ENCODE results near the gene MTMR3. TPM values are rescaled to one million over a fixed set of nuclear protein-coding genes. Genes with fewer than 3 reads are reported as not detected.

MTMR3 gene
- total RNA-seq, 1 experiment from 2014 or later, result 27.3 TPM

GRCh38 chr22:29872144-29872893 is 10.7 kb upstream of the MTMR3 start:
- Histone ChIP-seq H3K4me1 (no peaks in the 10 kb centered on the region; the same call in 1 of the 2 replicates), H3K27me3 (replicated peaks; ENCODE audit: control insufficient read depth, insufficient read depth, low read length) (no peaks in the 10 kb centered on the region; the same call in 1 of the 2 replicates), H3K9me3 (no peaks in the 10 kb centered on the region), H3K4me3 (ENCODE audit: low read depth, low read length) (no peak overlapping the region), H3K36me3 (ENCODE audit: control insufficient read depth, insufficient read depth, low read length) (no peaks in the 10 kb centered on the region)
- Mint-ChIP-seq H3K4me3 (ENCODE audit: unreplicated experiment) (no peak overlapping the region), H3K27me3 (ENCODE audit: insufficient read depth, unreplicated experiment) (no peaks in the 10 kb centered on the region), H3K4me1 (ENCODE audit: low read depth, unreplicated experiment) (no peaks in the 10 kb centered on the region), H3K9me3 (ENCODE audit: unreplicated experiment) (no peaks in the 10 kb centered on the region), H3K36me3 (ENCODE audit: insufficient read depth, unreplicated experiment) (no peaks in the 10 kb centered on the region), H3K27ac (ENCODE audit: unreplicated experiment) (no peak overlapping the region)
- ChIA-PET CTCF (interaction anchor here (0.7 kb wide), 1 partner anchor 11 kb away, joined by 3 read pairs; the partner anchor contains the start of gene MTMR3), POLR2A (no interaction called here)
- TF ChIP-seq CTCF (IDR thresholded peaks at IDR 0.05; ENCODE audit: insufficient read depth in 1 of 2, low read depth in 1 of 2, low read length in 1 of 2, severe bottlenecking in 1 of 2, unreplicated experiment in 1 of 2), result no peak
- no peak for DNase-seq
- no TSS peak for BruUV-seq (replicated peaks)
- intact Hi-C loops (cut with micrococcal nuclease; ENCODE audit: unreplicated experiment), result no loop called here

- intact Hi-C loops (cut with micrococcal nuclease; ENCODE audit: unreplicated experiment), result no loop called here
- Histone ChIP-seq H3K4me3 (ENCODE audit: low read depth, low read length) (no peak overlapping the region), H3K4me1 (no peaks in the 10 kb centered on the region; the same call in 1 of the 2 replicates), H3K27me3 (replicated peaks; ENCODE audit: control insufficient read depth, insufficient read depth, low read length) (no peaks in the 10 kb centered on the region), H3K36me3 (ENCODE audit: control insufficient read depth, insufficient read depth, low read length) (no peaks in the 10 kb centered on the region), H3K9me3 (no peaks in the 10 kb centered on the region)
- Mint-ChIP-seq H3K27me3 (ENCODE audit: insufficient read depth, unreplicated experiment) (no peaks in the 10 kb centered on the region), H3K36me3 (ENCODE audit: insufficient read depth, unreplicated experiment) (no peaks in the 10 kb centered on the region), H3K9me3 (ENCODE audit: unreplicated experiment) (no peaks in the 10 kb centered on the region), H3K4me1 (ENCODE audit: low read depth, unreplicated experiment) (no peaks in the 10 kb centered on the region), H3K4me3 (ENCODE audit: unreplicated experiment) (no peak overlapping the region), H3K27ac (ENCODE audit: unreplicated experiment) (no peak overlapping the region)
- TF ChIP-seq CTCF (IDR thresholded peaks at IDR 0.05; ENCODE audit: insufficient read depth in 1 of 2, low read depth in 1 of 2, low read length in 1 of 2, severe bottlenecking in 1 of 2, unreplicated experiment in 1 of 2), result no peak
- CTCF ChIA-PET, result interaction anchor here (0.7 kb wide), 1 partner anchor 10 kb away, joined by 3 read pairs; the partner anchor contains the start of gene MTMR3
- DNase-seq, result no peak
- POLR2A ChIA-PET, result no interaction called here
- BruUV-seq (replicated peaks), result no TSS peak
Measured at GRCh38 chr22:29872989-29873388, 10.0 kb upstream of the MTMR3 start.

GRCh38 chr22:29873943-29874342 is 9.0 kb upstream of the MTMR3 start:
- Histone ChIP-seq H3K9me3 (no peaks in the 10 kb centered on the region), H3K4me3 (ENCODE audit: low read depth, low read length) (no peak overlapping the region), H3K27me3 (replicated peaks; ENCODE audit: control insufficient read depth, insufficient read depth, low read length) (no peaks in the 10 kb centered on the region), H3K36me3 (ENCODE audit: control insufficient read depth, insufficient read depth, low read length) (no peaks in the 10 kb centered on the region), H3K4me1 (no peaks in the 10 kb centered on the region; the same call in 1 of the 2 replicates)
- CTCF ChIA-PET, result no interaction called here
- no peak overlapping the region for H3K4me3 Mint-ChIP-seq (ENCODE audit: unreplicated experiment)
- H3K4me1 Mint-ChIP-seq (ENCODE audit: low read depth, unreplicated experiment), result no peaks in the 10 kb centered on the region
- no TSS peak for BruUV-seq (replicated peaks)
- POLR2A ChIA-PET, result no interaction called here
- H3K27me3 Mint-ChIP-seq (ENCODE audit: insufficient read depth, unreplicated experiment), result no peaks in the 10 kb centered on the region
- intact Hi-C loops (cut with micrococcal nuclease; ENCODE audit: unreplicated experiment), result no loop called here
- H3K36me3 Mint-ChIP-seq (ENCODE audit: insufficient read depth, unreplicated experiment), result no peaks in the 10 kb centered on the region
- H3K9me3 Mint-ChIP-seq (ENCODE audit: unreplicated experiment), result no peaks in the 10 kb centered on the region
- no peak for DNase-seq
- H3K27ac Mint-ChIP-seq (ENCODE audit: unreplicated experiment), result no peak overlapping the region
- TF ChIP-seq CTCF (IDR thresholded peaks at IDR 0.05; ENCODE audit: insufficient read depth in 1 of 2, low read depth in 1 of 2, low read length in 1 of 2, severe bottlenecking in 1 of 2, unreplicated experiment in 1 of 2), result no peak

Data from Caco-2 (cell line).